Activated CD4-positive, alpha-beta T cell treated with anti-CD3 and anti-CD28 coated beads, Interleukin-2, amount 50 U/mL, for 16 hours (primary cell): ENCODE results near the gene CATSPERD.
"Not testable (repeated sequence)": the region's sequence is repeated elsewhere in the genome, so short reads cannot be mapped to it uniquely, and the experiment has no call there.

ENCODE experiments used
- DNase-seq: peaks from one replicate; pipeline ENCODE4 v3.0.0-alpha.2; 2020

Gene CATSPERD

GRCh38 chr19:5698635-5699422, 21.6 kb upstream of the CATSPERD start:
- no peak for DNase-seq

DNA sequence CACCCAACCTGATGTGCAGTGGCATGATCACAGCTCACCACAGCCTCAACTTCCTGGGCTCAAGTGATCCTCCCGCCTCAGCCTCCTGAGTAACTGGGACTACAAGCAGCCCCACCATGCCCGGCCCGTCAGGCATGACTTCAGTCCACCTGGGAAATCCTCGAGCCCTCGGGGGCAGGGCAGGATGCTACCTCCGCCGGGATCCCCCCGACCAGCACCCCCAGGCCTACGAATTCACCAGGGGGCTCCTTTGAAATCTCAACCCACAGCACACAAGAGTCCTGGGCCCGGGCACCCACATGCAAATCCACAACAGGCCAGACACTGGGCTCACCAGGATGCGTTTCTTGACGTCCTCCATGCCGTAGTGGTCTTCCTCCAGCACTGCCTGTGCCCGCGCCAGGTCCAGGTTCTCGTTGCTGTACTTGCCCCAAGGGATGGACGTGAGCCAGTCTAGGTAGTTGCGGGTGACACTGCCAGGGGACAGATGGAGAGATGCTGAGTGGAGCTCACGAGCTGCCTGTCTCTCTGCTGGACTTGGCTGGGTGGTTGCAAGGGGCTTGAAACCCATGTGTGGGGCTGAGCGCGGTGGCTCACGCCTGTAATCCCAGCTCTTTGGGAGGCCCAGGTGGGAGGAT, 19.9 kb upstream of the CATSPERD start:
- DNase-seq: no peak

DNA sequence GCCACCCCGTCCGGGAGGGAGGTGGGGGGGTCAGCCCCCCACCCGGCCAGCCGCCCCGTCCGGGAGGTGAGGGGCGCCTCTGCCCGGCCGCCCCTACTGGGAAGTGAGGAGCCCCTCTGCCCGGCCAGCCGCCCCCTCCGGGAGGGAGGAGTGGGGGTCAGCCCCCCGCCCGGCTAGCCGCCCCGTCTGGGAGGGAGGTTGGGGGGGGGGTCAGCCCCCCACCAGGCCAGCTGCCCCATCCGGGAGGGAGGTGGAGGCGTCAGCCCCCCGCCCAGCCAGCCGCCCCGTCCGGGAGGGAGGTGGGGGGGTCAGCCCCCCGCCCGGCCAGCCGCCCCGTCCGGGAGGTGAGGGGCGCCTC, 18.4 kb upstream of the CATSPERD start:
- DNase-seq: not testable (repeated sequence)

DNA sequence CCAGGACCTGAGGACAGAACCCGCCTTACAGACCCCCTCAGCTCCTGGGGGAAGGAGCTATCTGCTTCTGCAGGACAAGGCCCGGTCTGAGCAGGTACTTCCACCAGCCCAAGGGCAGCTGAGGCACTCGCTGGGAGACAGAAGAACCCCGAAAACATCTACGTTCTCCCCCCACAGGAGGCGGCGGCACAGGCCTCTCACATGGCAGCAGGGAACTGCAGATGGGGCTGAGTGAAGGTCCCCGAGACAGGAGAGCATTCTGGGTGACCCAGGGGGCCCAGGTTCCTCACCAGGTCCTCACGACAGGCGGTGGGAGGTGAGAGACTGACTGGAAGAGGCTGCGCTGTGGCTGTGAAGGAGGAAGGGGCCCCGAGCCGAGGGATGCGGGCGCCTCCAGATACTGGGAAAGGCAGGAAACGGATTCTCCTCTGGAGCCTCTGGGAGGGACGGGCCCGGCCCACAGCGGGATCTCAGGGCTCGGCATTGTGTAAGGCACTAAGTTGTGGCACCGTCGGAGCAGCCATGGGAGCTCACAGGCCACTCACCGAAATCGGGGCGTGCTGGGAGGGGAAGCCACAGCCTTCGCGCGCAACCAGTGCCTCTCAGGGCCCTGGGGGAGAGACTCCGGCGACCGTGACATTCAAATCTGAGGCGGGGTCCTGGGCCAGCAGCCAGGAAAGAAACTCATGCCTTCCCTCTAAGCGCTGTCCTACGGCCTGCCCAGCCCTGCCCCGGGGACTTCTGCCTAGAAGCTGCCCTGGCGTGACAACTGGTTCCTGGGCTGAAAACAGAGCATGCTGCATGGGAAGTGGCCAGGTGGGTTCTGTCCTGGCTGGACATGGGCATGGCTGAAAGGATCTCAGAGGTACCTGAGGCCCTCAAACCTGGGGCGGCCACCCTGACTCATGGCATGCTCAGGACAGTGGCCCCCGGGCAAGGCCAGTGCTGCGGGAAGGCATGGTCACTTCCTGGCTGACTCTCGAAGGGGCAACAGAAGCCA, 16.3 kb upstream of the CATSPERD start:
- DNase-seq: no peak

DNA sequence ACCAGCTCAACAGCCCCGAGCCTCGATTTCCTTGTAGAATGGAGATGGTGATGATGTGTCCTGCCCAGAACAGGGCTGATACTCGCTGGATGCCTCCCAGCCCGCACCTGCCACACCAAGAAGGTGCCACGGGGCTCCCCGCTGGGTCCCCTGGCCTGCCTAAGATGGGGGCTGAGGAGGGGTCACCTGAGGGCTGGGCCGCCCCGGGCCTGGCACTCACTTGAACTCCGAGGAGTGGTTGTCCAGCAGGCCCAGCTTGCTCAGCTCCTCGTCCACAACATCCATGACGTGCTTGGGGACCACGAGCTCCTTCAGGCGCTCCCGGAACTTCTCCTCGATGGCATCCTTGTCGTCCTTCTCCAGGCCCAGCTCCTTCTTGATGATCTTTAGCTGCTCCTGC, 14.9 kb upstream of the CATSPERD start:
- no peak for DNase-seq

GRCh38 chr19:5706876-5707573, 13.4 kb upstream of the CATSPERD start:
- DNase-seq: no peak

DNA sequence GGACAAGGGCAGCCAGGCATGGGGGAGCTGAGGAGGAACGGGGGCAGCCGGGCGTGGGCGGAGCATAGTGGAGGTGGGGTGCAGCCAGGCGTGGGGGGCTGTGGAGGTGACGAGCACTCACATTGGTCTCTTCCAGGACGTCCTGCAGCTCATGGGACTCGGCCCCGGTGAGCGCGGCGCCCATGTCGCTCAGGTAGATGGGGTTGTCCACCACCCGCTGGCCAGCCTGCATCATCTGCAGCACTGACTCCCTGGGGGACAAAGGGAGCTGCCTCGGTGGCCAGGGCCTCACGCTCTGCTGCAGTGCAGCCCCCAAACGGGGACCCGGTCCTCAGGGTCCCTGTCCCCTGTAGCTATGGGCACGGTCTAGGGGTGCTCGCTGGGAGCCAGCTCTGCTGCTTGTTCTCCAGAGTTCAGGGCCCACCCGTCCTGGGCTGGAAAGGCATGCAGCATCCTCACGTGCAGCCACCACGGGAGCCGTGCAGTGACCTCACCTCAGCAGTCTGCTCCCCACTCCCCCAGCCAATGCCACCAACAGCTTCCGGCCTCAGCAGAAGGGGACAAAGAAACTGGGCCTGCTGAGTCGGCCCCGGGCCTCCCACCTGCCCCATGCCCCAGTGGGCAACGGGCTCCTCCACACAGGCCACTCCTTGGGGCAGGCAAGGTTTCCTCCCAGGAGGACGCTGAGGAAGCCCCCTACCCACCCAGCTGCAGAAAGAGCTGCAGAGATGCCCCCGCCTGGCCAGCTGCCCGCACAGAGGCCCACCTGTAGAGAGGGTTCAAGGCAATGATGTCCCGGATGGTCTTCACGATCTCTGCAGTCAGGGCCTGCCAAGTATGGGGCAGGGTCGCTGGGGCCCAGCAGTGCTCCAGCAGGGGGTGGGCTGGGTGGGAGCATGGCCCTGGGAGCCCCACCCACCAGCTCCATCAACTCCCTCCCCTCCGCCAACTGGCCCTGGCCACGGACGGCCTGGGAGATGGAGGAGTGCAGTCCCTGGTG, 12.6 kb upstream of the CATSPERD start:
- DNase-seq: no peak

GRCh38 chr19:5711025-5711424, 9.4 kb upstream of the CATSPERD start:
- DNase-seq: no peak

DNA sequence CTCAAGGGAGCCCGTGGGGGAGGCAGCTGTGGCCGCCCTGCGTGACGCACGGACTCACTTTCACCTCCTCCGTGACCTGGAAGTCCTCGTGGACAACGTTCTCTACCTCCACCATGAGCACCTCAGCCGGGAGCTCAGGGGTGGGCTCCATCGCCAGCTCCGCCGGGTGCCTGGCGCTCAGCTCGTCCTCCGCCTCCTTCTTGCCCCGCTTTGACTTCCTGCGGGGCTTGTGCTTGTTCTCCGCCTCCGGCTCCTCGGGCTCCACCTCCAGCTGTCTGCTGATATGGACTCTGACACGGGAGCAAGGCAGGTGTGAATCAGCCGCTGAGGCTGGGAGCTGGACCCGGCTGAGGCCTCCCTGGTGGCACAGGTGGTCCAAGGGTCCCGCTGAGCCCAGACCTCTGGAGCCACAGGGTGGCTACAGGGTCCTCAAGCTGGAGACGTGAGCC, 8.7 kb upstream of the CATSPERD start:
- DNase-seq: no peak

GRCh38 chr19:5713228-5713627, 7.2 kb upstream of the CATSPERD start:
- no peak for DNase-seq

DNA sequence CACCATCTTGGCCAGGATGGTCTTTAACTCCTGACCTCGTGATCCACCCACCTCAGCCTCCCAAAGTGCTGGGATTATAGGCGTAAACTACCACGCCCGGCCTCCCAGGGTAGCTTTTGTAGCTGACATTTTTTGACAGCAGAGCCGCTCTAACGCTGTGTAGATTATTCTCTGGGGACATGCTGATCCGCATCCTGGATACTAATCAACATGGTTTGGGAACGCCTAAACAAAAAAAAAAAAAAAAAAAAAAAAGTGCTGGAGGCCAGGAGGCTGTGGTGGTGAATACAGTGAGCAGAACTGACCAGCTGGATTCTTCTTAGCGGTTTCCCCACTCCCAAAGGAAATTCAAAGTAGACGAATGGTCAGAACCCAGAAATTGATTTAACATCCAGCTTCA, 5.6 kb upstream of the CATSPERD start:
- no peak for DNase-seq

DNA sequence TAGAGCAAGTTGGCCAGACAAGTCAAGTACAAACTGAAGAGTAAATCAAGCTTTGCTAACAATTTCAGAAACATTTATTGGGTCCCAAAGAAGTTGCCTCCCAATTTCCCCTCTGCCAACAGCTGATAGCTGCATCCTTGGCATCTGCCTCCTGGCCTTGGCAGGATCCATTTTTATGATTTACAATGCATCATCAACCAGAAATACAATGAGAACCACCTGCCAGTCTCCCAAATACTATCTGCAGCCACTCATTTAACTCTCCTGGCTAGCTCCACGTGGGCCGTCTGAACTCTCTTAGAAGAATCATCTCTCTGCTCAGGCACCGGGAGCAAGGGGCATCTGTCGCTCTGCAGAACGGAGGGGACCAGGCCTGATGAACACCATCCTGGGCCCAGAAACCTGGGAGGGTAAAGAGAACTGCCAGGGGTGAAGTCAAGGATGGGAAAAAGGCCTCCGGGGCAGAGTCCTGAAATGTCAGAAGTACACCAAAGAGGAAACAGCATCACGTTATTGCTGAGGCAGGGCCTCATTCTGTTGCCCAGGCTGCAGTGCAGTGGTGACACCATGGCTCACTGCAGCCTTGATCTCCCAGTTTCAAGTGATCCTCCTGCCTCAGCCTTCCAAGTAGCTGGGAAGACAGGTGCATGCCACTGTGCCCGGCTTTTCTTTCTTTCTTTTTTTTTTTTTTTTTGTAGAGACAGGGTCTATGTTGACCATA, 3.1 kb upstream of the CATSPERD start:
- DNase-seq: no peak

DNA sequence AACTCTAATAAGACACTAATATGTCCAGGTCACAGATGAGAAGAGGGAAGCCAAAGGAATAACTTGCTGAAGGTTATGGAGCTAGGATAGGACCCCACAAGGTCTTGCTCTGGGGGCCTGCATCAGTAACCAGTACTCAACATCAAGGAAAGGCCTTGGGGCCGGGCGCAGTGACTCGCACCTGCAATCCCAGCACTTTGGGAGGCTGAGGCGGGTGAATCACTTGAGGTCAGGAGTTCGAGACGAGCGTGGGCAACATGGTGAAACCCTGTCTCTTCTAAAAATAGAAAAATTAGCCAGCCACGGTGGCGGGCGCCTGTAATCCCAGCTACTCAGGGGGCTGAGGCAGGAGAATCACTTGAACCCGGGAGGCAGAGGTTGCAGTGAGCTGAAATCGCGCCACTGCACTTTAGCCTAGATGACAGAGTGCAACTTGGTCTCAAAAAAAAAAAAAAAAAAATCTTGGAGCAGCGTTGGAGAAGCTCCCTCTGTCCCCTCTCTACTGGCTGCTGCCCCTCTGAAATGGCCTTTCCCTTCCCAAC, 2.3 kb upstream of the CATSPERD start:
- DNase-seq: peak; percentile 30

GRCh38 chr19:5718579-5719273, 1.7 kb upstream of the CATSPERD start:
- peak; percentile 90 for DNase-seq

DNA sequence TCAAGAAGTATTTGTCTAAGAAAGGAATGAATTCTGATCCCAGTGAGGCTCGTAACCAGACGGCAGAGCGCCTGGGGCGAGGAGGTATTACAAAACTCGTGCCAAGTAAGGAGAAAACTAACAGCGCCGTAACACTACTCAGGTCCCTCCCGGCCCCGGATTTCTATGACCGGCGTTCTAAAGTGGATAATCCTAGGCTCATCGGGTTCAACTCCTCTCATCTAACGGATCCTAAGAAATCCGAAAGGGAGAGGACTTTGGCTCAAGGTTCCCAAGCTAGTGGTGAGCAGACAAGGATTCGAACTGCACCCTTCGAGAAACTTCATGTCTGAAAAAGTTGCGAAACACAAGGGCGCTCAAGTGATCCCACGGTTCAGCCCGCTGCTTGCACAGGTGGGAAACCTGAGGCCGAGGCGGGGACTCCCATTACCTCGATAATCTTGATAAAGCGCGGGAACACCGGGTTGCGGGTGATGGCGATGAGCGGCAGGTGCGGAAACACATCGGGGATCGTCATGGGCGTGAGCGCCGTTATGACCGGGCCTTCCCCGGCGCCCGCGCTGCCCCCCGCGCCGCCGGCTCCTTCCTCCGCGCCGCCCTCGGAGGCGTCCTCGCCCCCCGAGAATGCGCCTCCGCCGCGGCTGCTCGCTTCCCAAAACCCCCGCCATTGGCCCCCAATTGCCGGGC, 1.0 kb upstream of the CATSPERD start:
- DNase-seq: peak; percentile 37

DNA sequence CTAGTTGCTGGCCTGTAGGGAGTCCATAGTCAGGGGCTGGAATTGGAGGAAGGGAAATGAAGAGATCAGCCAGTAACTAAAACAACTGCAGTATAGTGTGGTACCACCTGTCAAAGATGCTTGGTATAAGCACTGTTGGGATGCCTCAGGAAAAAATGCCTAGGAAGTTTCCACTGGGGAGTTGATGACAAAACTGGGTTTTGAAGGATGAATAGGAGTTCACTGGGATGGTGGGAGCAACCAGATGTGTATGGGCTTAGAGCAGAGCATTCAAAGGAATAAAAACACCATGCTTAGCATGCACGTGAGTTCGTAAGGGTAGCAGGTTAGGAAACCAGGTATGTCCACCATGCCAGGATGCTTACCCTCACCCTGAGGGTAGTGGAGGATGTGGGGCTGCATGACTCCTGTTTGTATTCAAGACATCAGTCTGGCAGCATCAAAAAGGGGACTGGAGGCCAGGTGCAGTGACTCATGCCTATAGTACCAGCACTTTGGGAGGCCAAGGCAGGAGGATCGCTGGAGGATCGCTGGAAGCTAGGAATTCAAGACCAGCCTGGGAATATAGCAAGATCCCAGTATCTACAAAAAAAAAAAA, 7.1 kb downstream of the CATSPERD start:
- DNase-seq: no peak

DNA sequence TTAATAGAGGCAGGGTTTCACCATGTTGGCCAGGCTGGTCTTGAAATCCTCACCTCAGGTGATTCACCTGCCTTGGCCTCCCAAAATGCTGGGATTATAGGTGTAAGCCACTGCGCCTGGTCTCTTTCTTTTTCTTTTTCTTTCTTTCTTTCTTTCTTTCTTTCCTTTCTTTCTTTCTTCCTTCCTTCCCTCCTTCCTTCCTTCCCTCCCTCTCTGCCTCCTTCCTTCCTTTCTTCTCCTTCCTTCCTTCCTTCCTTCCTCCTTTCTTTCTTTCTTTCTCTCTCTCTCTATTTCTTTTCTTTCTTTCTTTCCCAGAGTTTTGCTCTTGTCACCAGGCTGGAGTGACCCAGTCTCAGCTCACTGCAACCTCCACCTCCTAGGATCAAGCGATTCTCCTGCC, 12.7 kb downstream of the CATSPERD start:
- not testable (repeated sequence) for DNase-seq

- DNase-seq: no peak
Observed at GRCh38 chr19:5738423-5738822, 18.0 kb downstream of the CATSPERD start.

GRCh38 chr19:5742051-5742450, 21.6 kb downstream of the CATSPERD start:
- DNase-seq: no peak
